HepG2 (cell line): ENCODE data around the gene PTGIS. TPM values are rescaled to one million over a fixed set of nuclear protein-coding genes. Genes with fewer than 3 reads are reported as not detected.
A peak's percentile ranks its signal among the peaks of the same experiment; 100 is the strongest.

ENCODE experiments used
- AHR ChIP-seq: IDR thresholded peaks from 2 replicates; pipeline ENCODE4 v1.6.1; 2018; ENCODE audit warnings: missing genetic modification reagents, missing compliant biosample characterization
- HINFP ChIP-seq: sonication (generic); formaldehyde crosslinking; IDR thresholded peaks from 2 replicates; pipeline ENCODE4 v1.4.0; 2020; ENCODE audit warnings: low read depth, mild to moderate bottlenecking, missing genetic modification reagents
- MED8 ChIP-seq: sonication (generic); formaldehyde crosslinking; IDR thresholded peaks from 2 replicates; pipeline ENCODE4 v1.8.1; 2023; ENCODE audit warnings: mild to moderate bottlenecking, missing genetic modification reagents; ENCODE audit not compliant: insufficient replicate concordance
- POLR2AphosphoS2 ChIP-seq: IDR thresholded peaks from 2 replicates; pipeline ENCODE4 v1.6.1; 2011; ENCODE audit warnings: low read depth, low read length, improper control_type of control experiment
- RAD21 ChIP-seq: fragments of 450-650 bp; formaldehyde crosslinking; IDR thresholded peaks from 2 replicates; pipeline ENCODE4 v1.5.0; 2020; ENCODE audit warnings: mild to moderate bottlenecking
- TBL1XR1 ChIP-seq: fragments of 150-350 bp; IDR thresholded peaks from 2 replicates; pipeline ENCODE4 v1.6.1; 2014; ENCODE audit warnings: borderline replicate concordance, low read length; ENCODE audit not compliant: partially characterized antibody
- TRAFD1 ChIP-seq: sonication (generic); formaldehyde crosslinking; IDR thresholded peaks from 2 replicates; pipeline ENCODE4 v1.5.1; 2020; ENCODE audit warnings: missing genetic modification reagents, mild to moderate bottlenecking, borderline replicate concordance
- ZFP37 ChIP-seq: sonication (generic); formaldehyde crosslinking; IDR thresholded peaks from 2 replicates; pipeline ENCODE4 v1.4.0; 2020; ENCODE audit warnings: missing genetic modification reagents, borderline replicate concordance
- ZNF274 ChIP-seq: sonication (generic); formaldehyde crosslinking; IDR thresholded peaks from 2 replicates; pipeline ENCODE4 v1.5.1; 2020; ENCODE audit warnings: mild to moderate bottlenecking, missing genetic modification reagents
- ZNF337 ChIP-seq: sonication (generic); formaldehyde crosslinking; IDR thresholded peaks from 2 replicates; pipeline ENCODE4 v1.5.1; 2020; ENCODE audit warnings: missing genetic modification reagents, low read depth, mild to moderate bottlenecking, borderline replicate concordance
- ZNF446 ChIP-seq: sonication (generic); formaldehyde crosslinking; IDR thresholded peaks from 2 replicates; pipeline ENCODE4 v1.5.0; 2020; ENCODE audit warnings: mild to moderate bottlenecking, missing genetic modification reagents
- ZNF550 ChIP-seq: sonication (generic); formaldehyde crosslinking; IDR thresholded peaks from 2 replicates; pipeline ENCODE4 v1.4.0; 2020; ENCODE audit warnings: mild to moderate bottlenecking, missing genetic modification reagents, borderline replicate concordance
- ZNF776 ChIP-seq: sonication (generic); formaldehyde crosslinking; IDR thresholded peaks from 2 replicates; pipeline ENCODE4 v1.4.0; 2020; ENCODE audit warnings: mild to moderate bottlenecking, missing genetic modification reagents
- ZNF878 ChIP-seq: sonication (generic); formaldehyde crosslinking; IDR thresholded peaks from 2 replicates; pipeline ENCODE4 v1.8.1; 2023; ENCODE audit warnings: mild to moderate bottlenecking, missing genetic modification reagents, moderate library complexity
- ZSCAN25 ChIP-seq: sonication (generic); formaldehyde crosslinking; IDR thresholded peaks from 2 replicates; pipeline ENCODE4 v1.8.0; 2022; ENCODE audit warnings: mild to moderate bottlenecking, missing genetic modification reagents
- polyA plus RNA-seq, 8 experiments: library from polyadenylated mRNA; depleted of rRNA in 3 of 8; stranded (reverse) in 7 of 8; unstranded in 1 of 8; fragments of >200 nt; fragmentation: Illumina TruSeq in 4 of 8; extraction: Trizol in 4 of 8; gene quantifications; 2 replicates each; pipeline versions ENCODE4 v1.2.1 to v1.2.3, GENCODE V29; 2011 to 2016; ENCODE audit warnings: low read depth in 4 of 8, missing spikeins in 1 of 8, mixed read lengths in 1 of 8; ENCODE audit not compliant: insufficient read depth in 1 of 8
- total RNA-seq, 5 experiments: library from RNA; depleted of rRNA; stranded (reverse); fragments of >200 nt; fragmentation: Illumina TruSeq; extraction: Trizol; gene quantifications; 2 replicates each; pipeline ENCODE4 v1.2.3, GENCODE V29; 2016; ENCODE audit warnings: low read depth in 1 of 5
- TF ChIP-seq, protein P1 (sequence below): sonication (generic); formaldehyde crosslinking; IDR thresholded peaks from 2 replicates; pipeline ENCODE4 v1.4.0; 2020; ENCODE audit warnings: mild to moderate bottlenecking, missing genetic modification reagents
- TF ChIP-seq, protein P2 (sequence below): sonication (generic); formaldehyde crosslinking; IDR thresholded peaks from 2 replicates; pipeline ENCODE4 v1.4.0; 2020; ENCODE audit warnings: missing genetic modification reagents

The PTGIS gene
- total and polyA plus RNA-seq, 2 of the 13 experiments (the other 11 are each of a cell fraction or from before 2014, with no cell fraction given): not detected

GRCh38 chr20:49608752-49609670 lies 41.1 kb upstream of the PTGIS start (continued):
- no peak for TF ChIP-seq ZNF878 (CRISPR knock-in tag)
- peak; percentile 53 for TF ChIP-seq TBL1XR1
- TF ChIP-seq ZNF776: no peak
- TF ChIP-seq POLR2AphosphoS2: no peak
- TF ChIP-seq MED8 (CRISPR knock-in tag): no peak
- peak; percentile 57; the same call in 1 of the 2 replicates for TF ChIP-seq ZNF274 (CRISPR knock-in tag)
- no peak for TF ChIP-seq TRAFD1 (CRISPR knock-in tag)
- TF ChIP-seq, protein P1, sequence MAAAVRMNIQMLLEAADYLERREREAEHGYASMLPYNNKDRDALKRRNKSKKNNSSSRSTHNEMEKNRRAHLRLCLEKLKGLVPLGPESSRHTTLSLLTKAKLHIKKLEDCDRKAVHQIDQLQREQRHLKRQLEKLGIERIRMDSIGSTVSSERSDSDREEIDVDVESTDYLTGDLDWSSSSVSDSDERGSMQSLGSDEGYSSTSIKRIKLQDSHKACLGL (CRISPR knock-in tag): no peak
- TF ChIP-seq, protein P2, sequence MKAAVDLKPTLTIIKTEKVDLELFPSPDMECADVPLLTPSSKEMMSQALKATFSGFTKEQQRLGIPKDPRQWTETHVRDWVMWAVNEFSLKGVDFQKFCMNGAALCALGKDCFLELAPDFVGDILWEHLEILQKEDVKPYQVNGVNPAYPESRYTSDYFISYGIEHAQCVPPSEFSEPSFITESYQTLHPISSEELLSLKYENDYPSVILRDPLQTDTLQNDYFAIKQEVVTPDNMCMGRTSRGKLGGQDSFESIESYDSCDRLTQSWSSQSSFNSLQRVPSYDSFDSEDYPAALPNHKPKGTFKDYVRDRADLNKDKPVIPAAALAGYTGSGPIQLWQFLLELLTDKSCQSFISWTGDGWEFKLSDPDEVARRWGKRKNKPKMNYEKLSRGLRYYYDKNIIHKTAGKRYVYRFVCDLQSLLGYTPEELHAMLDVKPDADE: no peak
- peak; percentile 64; the same call in 1 of the 2 replicates for TF ChIP-seq ZNF550 (CRISPR knock-in tag)
- TF ChIP-seq HINFP (CRISPR knock-in tag): no peak; the same call in 1 of the 2 replicates
- TF ChIP-seq ZSCAN25: peak; percentile 14; the same call in 1 of the 2 replicates
- TF ChIP-seq ZNF337 (CRISPR knock-in tag): 0 out of 2 replicates have a peak, but pooled peaks have one; percentile 58
- no peak for TF ChIP-seq ZFP37
- TF ChIP-seq ZNF446 (CRISPR knock-in tag): no peak
- peak; percentile 99 for TF ChIP-seq RAD21 (CRISPR knock-in tag)
- peak; percentile 84; the same call in 1 of the 2 replicates for TF ChIP-seq AHR (CRISPR knock-in tag)
